ENCODE data around the gene SLC44A4.
A peak's percentile ranks its signal among the peaks of the same experiment; 100 is the strongest.
"Not testable (repeated sequence)": the region's sequence is repeated elsewhere in the genome, so short reads cannot be mapped to it uniquely, and the experiment has no call there.

Gene SLC44A4

GRCh38 chr6:31878222-31878621 is 575 bp downstream of the SLC44A4 start:
- DNase-seq, result no peak

GRCh38 chr6:31877651-31878161 is 1.1 kb downstream of the SLC44A4 start:
- no peak for DNase-seq

DNA sequence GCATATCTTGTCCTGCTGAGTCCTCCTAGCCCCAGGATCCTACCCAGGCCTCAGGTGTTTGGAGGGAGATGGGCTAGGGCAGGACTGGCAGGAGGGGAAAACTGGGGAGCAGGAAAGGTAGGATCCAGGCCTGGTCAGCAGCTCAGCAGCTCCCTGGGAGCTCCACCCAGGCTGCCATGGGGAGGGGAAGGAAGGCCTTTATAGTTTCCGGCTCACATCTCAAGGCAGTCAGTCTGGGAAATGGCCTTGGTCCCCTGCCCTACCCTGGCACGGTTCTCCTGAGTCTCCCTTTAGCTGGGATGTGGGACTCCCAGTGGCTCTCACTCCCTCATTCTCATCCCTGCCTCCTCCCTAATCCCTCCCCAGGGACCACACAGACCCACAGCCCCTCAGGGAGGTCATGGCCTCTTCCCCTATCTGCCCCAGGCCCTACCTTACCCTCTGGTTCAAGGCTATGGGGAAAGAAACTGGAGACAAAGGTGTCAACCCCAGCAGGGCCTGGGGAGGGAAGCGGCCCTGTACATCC is 1.6 kb downstream of the SLC44A4 start:
- DNase-seq, result no peak

- no peak for DNase-seq
Measured at GRCh38 chr6:31876357-31876756, 2.4 kb downstream of the SLC44A4 start.

DNA sequence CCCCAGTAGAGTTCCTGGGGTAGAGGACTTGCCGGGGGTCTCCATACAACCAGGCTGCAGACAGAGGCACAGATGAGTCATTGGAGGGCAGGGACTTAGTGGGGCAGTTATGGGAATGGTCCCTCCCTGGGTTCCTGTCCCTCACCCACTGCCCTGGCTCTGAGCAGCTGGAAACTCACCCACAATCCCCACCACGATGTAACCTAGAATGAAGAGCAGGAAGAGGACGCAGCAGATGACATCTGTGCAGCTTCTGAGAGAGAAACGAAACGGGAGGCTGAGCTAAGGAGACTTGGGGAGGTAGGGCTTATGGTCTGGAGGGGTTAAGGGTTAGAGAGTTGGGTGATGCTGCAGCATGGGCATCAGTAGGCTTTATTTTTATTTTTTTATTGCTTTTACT is 2.9 kb downstream of the SLC44A4 start:
- no peak for DNase-seq

- no peak for DNase-seq
Measured at GRCh38 chr6:31874836-31875572, 3.8 kb downstream of the SLC44A4 start.

GRCh38 chr6:31874084-31874670 is 4.6 kb downstream of the SLC44A4 start:
- DNase-seq, result no peak

DNA sequence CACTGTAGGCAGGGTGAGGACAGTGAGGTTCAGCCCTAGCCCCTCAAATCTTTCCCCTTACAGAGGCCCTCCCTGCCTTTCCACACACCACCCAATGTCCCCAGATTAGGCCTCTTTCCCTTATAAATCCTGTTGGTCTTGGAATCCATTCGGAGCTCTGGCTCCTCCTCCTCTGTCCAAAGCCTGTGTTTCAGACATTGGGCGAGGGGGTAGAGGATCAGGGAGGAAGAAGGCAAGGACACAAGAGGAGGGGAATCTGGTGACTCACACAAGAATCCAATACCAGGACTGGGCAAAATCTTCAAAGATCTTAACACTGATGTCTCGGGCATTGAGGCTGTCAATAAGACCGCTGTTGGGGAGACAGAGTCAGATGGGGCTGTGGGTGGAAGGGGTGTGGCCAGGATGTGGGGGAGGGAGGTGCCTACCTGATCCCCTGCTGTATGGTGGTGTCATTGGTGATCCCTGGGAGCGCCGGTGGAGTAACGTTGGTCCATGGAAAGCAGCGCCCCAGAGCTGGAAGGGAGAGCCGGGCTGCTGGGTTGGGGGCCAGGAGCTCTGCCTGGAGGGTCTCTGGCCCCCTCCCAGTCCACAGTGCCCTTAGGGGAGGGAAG is 7.6 kb downstream of the SLC44A4 start:
- peak in 1 of 5 experiments; percentile 24 for DNase-seq

- no peak for DNase-seq
Measured at GRCh38 chr6:31870385-31870921, 8.3 kb downstream of the SLC44A4 start.

- no peak for DNase-seq
Measured at GRCh38 chr6:31869343-31869742, 9.5 kb downstream of the SLC44A4 start.

GRCh38 chr6:31868658-31868971 is 10.2 kb downstream of the SLC44A4 start:
- DNase-seq, result not testable (repeated sequence)

DNA sequence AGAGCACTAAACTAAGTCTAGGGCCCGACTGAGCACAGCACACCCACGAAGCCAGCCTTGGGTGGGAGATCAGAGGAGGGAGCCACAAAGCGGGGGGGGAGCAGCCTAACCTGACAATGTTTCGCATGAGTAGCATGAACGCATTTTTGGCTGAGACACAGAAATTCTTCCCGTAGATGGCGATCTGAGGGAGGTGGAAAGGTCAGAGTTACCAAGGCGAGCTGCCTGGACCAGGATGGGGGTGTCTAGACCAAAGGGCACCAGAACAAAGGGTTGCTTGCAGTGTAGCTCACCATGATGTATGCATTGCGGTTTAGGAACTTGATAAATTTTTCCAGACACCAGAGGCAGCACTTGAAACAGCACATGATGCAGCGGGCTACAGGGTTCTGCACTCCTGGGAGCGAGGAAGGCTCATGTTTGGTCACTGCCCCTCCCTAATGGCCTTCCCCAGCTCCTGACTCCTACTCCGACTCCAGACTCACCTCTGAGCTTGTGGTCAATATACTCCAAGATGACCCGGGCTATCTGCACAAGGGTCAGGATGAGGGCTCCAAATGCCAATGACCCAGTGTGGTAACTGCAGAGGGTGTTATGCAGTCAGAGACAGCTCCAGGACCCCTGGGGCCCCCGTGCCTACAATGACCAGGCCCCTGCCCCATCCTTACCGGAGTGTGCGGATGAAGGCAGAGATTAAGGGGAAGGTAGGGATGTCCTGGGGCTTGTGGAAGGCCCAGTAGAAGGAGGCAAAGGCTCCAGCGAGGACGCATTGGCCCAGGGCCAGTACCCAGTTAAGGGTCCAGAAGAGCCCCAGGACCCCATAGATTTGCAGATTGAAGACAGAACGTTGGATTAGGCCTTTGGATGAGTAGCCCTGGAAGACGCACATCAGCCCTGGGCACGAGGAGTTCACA is 13.3 kb downstream of the SLC44A4 start:
- DNase-seq, result no peak

- no peak for DNase-seq
Measured at GRCh38 chr6:31864818-31865204, 14.0 kb downstream of the SLC44A4 start.

DNA sequence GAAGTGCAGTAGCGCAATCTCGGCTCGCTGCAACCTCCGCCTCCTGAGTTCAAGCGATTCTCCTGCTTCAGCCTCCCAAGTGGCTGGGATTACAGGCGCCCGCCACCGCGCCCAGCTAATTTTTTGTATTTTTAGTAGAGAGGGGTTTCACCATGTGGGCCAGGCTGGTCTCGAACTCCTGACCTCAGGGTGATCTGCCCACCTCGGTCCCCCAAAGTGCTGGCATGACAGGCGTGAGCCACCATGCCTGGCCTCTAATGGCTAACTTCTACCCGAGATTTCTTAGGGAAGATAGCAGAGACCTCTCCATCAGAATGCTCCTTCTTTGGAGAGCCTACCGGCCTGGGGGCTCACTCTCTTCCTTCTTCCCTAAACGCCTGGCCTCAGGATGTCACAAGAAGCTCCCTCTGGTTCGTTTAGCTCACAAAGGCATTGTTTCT is 14.7 kb downstream of the SLC44A4 start:
- not testable (repeated sequence) for DNase-seq

DNA sequence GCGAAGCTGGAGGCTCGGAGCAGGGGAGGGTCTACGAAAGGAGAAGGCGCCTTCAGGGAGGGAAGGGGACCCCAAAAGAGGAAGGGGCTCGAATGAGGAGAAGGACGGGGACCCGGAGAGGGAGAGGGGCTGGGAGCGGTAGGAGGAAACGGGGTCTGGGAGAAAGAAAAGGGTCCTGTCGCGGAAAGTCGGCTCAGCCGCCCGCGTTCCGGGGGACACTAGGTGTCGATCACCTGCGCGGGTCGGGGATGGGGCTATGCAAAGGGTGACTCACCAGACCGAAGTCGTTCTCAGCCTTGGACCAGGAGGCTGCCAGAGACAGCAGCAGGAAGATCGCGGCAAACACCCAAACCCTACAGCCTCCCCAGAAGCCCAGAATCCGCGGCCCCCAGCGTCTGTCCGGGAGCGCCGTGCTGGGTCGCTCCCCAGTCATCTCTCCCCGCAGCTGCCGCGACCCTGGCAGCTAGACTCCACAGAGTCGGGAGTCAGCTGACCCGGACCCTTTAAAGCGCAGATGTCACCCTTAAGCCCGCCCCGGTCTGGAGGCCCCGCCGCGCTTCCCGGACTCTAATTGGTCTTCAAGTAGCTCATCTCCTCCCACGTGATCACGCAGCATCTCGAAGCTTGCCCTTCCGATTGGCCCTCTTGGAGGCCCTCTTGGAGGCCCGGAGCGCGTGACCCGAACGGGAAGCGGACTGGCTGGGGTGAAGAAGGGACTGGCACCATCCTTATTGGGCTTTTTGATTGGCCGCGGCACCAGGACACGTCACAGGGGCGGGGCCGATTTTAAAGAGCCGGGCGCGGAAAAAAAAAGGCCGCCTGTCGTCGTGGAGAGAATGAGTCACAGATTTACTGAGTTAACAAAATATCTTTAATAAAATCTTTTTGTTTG is 16.2 kb downstream of the SLC44A4 start, which contains the start of gene NEU1:
Gene NEU1 (minus strand): TSS at position 478 of the 892 bp plus-strand sequence. CDS start 45 bp downstream, at position 433.
- DNase-seq, result peak; percentile 97 to 100 (median 100)

- DNase-seq, result no peak
Measured at GRCh38 chr6:31861919-31862343, 16.9 kb downstream of the SLC44A4 start.

GRCh38 chr6:31861150-31861549 is 17.6 kb downstream of the SLC44A4 start:
- DNase-seq, result no peak

DNA sequence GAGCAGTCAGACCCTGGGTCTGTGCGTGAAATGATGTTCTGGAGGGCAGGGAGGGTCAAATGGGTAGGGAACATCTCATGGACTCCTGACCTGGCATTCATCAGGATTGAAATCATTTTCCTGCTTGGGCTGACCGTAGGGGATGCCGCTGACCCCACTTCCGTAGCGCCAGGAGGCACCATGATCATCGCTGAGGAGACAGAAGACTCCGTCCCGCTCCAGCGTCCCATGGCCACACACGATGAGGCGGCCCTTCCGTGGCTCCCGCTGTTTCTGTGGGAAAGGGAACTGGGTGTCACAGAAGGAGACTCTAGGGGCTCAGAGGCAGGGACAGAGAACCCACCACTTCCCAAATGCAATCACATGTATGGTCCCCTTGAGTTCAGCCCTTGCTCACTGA is 18.4 kb downstream of the SLC44A4 start:
- no peak for DNase-seq

GRCh38 chr6:31859923-31860322 is 18.9 kb downstream of the SLC44A4 start:
- DNase-seq, result no peak

GRCh38 chr6:31858707-31859106 is 20.1 kb downstream of the SLC44A4 start:
- DNase-seq, result no peak

DNA sequence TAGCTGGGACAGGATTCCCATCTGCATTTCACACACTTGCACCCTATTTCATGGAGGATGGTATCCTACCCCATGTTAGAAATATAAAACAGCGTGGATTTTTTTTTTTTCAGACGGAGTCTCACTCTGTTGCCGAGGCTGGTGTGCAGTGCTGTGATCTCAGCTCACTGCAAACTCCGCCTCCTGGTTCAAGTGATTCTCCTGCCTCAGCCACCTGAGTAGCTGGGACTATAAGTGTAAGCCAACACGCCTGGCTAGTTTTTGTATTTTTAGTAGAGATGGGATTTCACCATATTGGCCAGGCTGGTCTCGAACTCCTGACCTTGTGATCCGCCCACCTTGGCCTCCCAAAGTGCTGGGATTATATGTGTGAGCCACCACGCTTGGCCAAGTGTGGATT is 21.0 kb downstream of the SLC44A4 start:
- DNase-seq, result not testable (repeated sequence)
